GM21367 (cell line): Measurements from ENCODE around the gene FCN1.

Source experiments
- ATAC-seq: cut with Tn5 transposase; IDR thresholded peaks from one replicate; pipeline ENCODE4 v1.9.1; 2021; ENCODE audit not compliant: unreplicated experiment

The FCN1 gene

DNA sequence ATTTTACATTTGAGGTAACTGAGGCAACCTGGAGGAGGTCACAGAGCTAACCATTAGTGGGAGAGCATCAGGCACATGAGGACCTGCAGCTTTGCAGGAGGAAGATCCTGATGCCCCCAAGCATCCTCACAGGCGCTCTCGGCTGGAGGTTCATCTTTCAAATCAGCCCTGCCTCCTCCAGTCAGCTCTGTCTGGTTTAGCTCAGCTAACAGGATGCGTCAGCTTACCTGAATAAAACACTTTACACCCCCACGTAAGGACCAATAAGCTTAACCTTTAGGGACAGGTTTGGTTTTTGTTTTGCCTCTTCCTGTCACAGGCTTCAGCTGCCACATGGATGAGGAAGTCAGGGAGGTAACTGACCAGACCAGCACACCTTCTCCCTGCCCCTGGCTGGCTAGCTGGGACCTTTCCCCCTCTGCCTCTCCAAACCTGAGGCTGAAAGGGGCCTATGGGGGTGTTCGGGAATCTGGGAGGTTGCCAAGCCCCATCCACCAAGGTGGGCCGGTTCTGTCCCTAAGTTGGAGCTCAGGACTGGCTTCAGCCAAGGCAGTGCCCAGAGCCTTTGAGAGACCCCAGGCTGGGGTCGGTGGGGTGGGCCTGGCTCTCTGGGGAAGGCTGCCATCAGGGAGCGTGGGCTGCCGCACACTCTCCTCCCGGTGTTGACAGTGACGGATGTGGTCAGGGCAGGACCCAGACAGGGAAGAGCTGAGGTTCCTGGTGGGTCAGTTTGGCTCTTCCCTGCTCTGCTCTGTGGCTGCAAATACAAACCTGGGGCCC lies 20.0 kb upstream of the FCN1 start:
- no peak for ATAC-seq

DNA sequence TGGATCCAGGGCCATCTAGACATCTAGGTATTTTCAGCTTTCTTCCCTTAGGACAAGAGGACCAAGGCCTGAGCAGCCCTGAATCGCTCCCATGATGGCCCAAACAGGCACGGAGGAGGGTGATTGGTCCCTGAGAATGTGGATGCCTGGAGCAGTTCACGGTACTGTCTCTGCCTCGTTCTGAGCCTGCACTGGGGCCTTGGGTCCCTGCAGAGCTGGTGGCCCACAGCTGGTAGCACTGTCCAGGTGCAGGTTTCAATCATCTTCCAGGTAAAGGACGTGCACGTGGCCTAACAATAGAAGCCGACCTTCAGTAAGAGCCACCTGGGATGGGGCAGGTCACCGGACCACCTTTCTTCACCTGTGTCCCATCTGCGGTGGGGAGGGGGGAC lies 19.4 kb upstream of the FCN1 start:
- no peak for ATAC-seq

DNA sequence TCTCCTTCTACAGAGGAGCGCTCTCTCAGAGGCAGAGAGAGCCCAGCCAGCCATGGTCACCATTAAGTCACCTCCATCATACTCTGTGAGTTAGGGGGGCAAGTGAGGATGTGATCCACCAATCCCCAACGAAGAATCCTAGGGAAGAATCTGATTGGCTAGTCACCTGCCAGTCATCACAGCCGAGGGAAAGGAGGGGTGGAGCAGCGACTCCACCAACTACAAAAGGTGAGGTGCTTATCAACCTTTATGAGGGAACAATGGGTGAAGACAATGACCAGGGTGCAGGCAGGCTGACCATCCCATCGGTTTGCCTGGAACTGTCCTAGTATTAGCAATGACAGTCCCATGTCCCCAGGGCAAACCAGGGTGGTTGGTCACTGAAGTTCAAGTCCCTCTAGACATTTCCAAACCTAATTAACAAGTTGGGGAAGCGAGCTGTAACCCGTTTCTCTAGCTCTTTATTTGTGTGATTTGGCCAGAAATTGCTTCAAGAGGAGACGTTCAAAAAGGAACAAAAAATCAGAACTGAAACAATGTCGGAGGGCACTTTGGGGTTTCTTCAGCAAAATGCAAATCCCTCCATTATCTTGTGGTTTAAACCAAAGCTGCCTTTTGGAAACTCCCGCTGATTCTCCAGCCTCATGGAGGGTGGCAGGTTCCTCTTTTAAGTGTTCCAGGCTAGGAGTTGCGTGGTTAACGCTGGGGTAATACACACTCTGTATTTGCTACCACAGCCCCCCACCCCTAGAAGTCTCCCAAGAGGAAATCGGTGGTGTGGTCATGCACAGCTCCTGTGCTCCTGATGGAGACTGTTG lies 18.8 kb upstream of the FCN1 start:
- no peak for ATAC-seq

DNA sequence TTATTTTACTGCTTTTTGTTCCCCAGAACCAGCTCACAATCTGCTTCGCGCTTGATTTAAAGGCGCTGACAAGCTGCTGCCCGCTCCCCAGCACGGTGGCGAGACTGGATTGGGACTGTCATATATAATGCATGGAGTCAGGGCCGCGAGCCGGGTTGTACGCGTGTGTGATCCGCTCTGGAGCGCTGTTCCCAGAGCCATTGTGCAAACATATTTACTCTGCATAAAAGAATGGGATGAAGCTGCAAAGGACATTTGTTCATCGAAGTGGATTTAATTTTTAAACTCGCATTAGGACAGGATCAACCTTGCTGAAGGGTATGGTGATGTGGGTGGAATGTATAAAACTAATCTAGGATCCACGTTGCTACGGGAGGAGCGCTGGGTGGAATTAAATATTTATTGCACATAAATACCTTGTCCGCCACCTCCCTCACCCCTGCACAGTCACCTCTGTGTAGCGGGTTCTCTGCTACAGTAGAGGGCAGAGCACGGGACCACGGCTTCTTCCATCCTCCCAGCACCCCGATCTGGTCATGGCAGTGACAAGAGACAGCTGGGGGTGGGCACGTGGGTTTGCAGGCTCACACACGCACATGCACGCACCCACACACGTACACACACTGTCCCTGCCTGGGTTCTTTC lies 18.1 kb upstream of the FCN1 start:
- no peak for ATAC-seq

DNA sequence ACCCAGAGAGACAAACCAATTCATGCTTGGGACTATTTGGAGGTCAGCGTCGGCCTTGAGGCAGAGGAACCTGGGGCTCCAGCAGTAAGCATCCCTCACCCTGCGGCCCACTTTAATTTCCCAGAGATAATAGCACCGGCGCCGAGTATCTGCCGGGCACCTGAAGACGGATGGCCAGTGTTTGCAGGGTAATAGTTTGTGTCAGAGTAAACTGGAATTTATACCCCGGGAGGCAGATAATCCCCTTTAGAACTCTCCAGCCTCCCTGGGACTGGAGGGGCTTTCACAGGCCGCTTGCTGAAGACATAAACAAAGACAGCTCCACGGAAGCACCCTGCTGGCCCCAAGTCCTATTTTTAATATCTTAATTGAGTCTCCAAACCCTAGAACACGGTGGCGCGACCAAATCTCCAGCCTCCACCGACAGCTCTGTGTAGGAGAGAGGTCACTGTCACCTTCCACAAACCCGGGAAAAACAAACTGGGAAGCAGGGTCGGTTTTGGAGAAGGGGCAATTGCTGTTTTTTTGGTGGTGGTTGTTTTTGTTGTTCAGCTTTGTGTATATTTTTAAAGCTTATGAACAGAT lies 17.4 kb upstream of the FCN1 start:
- no peak for ATAC-seq

DNA sequence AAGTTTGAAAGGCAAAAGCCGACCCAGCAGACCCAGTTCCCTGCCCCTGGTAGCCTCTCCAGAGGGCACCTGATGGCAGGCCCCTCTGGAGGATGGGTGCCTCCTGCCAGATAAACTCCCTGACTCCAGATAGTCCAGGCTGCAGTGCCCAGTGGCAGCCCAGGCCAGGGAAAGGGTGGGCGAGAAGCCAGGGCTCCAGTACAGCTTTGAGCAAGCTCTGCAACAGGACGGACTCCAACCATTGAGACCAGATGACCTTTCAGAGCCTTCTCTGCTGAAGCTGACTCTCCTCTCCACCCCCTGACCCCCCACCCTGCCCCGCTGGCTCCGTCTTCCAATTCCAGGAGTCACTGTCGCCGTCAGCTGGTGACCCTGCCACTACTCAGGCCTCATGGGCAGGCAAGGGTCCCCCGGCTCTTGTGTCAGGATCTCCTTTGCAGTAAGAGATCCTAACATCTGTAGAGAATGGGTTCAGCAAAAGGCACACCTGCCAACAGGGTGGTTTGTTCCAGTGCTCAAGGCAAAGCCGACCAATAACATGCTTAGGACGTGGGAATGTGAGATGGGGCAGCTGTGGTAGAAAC lies 15.5 kb upstream of the FCN1 start:
- no peak for ATAC-seq

DNA sequence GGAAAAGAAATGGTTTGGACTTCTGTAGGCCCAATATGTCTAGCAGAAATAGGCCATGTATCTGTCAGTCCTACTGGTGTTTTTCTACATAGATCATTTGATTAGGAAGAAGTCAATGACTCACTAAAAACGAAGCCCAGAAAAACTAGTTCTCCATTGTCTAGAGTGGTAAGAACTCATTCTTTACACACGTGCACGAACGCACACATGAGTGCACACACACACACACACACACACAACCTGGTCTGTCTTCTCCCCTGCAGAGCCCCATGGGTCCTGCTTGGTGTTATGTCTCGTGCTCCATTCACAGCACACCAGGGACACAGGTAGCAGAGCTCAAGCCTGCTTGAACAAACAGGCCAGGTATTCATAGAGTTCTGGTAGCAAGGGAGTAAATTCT lies 14.9 kb upstream of the FCN1 start:
- no peak for ATAC-seq

DNA sequence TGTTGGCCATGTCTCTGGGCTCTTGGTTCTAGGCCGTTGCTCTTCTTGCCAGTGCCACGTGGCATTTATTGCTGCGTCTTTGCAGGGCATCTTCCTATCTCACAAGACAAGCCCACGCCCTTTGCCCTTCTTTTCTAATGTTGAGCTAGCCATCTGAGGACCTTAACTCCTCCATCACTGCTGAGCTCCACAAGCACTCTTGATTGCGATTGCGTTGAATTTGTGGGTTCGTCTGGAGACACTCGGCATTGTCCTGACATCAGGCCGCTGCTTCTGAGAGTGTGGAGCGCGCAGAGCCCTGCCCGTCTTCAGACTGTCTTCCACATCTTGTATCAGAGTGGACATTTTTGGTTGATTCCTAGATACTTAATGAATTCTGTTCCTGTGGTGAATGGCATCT lies 14.5 kb upstream of the FCN1 start:
- no peak for ATAC-seq

DNA sequence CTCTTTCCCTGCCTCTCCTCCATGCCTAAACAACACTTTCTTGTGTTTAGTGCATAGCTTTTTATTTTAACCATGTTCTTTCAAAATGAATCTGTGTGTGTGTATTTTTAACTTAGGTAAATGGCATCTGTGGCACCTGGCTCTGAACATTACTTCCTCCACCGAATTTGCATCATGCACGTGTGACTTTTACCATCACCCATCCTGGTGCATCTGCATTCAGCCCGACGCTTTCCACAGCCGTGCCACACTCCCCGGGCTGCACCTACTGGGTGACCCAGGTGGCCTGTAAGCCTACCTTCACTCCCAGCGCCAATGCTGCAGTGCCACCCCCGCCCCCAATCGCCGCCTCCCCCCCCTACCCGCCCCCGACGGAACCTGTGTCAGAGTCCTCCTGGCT lies 12.7 kb upstream of the FCN1 start:
- ATAC-seq = peak; percentile 51

DNA sequence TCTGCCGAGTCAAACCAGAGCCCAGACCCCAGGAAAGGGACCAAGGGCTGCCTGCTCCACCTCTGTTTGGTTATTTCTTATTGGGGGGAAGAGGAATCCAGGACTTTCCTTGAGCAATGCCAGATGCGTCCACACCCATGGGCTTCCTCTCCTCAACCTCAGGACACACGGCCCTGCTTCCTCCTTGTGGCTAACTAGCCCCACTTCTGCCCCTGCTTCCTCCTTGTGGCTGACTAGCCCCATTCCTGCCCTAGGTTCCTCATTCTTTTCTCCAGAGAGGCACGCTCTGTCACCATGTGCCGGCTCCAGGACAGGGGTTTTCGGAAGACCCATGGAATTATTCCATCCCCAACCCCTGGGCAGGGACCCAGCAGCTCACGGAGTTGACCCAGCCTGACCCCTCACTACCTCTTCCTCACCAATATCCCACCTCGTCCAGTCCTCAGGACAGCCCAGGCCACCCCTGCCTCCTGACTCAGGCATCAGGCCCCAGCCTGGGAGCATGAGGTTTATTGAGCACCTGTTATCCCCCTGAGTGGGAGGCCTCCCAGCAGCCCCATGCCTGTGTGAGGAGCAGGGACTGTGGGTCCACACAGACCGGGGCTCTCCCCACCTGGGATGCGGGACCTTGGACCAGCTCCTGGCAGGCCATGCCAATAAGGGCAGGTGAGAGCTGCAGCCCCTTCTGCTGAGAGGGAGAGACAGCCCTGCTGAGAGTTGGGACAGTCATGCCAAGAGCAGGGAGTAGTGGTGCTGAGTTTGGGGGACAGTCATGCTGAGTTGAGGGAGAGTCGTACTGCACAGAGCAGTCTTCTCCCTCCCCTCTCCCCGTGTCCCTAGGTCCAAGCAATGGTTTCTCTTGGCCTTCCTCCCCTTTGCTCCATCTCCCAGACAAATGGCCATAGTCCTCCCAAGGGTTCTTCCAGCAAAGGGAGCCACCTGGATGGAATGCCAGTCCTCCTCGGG lies 11.8 kb upstream of the FCN1 start:
- no peak for ATAC-seq

DNA sequence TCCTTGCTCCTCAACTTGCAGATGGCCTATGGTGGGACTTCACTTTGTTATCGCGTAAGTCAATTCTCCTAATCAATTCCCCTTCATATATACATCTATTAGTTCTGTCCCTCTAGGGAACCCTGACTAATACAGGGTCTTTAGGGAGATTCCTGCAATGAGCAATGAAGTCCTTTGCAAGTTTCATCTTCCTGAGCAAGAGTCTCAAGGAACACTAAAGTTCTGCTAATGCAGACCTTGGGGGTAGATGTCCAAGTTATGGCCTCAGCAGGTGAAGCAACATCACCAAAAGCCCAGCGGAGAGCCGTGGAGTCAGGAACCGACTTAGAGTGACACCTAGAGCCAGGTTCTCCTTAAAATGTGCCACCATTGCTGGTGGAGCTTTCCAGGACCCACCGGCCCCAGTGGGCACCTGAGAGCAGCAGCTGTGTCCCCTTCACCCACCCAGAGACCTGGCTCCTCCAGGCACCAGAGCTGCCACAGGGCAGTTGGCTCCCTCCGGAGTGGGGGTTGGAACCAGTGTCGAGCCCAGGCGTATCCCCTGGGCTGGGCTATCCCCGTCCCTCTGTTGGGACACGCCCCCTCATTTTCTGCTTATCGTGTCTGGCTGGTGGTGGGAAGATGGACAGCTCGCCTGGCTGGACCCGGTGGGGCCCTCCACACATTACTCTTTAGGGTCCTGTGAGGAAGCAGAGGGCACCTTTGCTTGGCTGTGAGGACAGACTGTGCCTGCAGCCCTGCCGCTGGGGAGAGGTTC lies 10.9 kb upstream of the FCN1 start:
- no peak for ATAC-seq

DNA sequence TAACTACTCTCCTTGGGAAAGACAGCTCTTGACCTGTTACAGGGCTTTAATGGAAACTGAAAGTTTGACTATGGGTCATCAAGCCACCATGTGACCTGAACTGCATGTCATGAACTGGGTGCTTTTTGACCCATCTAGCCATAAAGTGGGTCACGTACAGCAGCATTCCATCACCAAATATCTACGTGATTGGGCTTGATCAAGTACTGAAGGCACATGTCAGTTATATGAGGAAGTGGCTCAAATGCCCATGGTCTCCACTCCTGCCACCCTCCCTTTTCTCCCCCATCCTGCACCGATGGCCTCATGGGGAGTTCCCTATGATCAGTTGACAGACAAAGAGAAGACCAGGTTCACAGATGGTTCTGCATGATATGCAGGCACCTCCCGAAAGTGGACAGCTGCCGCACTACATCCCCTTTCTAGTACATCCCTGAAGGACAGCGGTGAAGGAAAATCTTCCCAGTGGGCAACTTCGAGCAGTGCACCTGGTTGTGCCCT lies 7.3 kb upstream of the FCN1 start:
- no peak for ATAC-seq

DNA sequence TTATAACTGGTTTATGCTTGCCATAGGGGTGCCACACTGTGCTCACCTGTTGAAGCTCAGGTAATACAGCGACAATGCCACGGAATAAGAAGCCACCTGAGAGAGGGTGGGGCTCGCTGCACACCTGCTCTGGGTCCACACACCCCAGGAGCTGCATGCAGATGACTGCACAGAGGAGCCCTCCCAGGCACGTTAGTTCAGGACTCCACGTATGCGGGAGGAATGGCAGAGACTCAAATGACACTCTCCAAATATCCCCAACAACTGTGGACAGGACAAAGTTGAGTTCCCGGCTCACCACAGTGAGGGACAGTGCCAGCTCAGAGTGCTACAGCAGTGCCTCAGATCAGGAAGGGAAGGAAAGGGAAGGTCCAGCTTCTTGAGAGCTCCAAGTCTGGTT lies 5.8 kb upstream of the FCN1 start:
- ATAC-seq = no peak

DNA sequence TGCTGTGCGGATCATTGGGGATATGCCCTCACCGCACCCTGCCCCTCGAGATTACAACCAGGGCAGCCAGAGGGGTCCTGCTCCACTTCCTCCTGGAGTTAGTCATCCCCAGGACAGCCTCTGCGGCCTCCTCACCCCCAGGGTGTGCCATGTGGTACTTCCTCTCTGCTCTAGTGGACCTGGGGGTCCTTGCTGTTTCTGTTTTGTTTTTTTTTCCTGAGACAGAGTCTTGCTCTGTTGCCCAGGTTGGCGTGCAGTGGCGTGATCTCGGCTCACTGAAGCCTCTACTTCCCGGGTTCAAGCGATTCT lies 5.2 kb upstream of the FCN1 start:
- no peak for ATAC-seq

DNA sequence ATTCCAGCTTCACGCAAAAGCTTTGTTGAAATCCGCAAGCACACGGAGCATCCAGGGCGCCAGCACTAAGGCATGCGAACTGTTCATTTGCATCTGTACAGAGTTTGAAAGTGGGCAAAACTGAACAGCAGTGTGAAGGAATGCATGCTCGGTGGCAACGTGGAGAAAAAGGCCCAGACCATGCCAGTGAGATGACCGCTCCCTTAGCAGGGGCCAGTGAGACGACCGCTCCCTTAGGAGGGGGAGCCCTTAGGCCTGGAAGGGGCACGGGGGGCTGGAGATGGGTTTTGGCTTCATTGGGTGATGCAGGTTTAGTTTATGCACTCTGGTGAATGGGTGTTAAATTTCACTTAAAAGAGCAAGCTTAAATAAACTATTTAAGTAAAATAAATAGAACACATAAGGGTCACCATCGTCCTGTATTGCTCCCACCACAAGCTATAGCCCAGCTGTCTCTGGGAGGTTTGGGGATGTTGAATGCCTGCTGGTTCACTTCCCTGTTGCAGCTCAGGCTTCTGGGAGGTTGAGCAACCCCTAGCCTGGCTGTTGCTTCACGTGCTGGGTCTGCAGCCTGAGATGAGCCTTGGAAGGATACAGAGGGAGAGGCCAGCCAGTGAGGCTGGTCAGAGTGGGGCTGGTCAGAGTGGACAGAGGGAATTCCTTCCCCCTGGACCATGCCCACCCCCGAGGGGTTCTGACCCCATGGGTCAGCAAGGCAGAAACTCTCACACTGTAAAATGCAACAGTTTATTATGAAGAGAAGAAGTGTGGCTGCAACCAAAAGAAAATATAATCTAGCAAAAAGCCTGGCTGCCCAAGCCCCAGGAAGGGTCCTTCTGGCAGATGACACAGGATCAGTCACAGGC lies 4.6 kb upstream of the FCN1 start:
- ATAC-seq = no peak

DNA sequence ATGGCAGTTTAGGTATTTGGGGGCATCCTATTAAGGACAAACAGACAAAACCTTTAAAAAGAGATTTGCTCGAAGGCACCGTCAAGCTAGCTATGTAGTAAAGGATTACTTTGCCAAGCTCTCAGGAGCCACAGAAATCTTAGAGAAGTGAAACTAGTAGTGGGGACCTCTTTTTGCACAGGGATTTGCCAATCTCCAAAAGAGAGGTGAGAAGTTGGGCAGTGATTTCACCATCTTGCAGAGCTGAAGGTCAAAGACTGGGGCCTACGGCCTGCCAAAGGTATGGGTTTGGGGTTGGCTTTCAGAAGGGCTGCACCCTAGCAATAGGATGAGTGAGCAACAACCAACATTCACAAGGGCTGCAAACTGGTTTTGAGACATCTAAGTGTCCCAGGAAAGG lies 1.6 kb upstream of the FCN1 start:
- ATAC-seq = no peak

DNA sequence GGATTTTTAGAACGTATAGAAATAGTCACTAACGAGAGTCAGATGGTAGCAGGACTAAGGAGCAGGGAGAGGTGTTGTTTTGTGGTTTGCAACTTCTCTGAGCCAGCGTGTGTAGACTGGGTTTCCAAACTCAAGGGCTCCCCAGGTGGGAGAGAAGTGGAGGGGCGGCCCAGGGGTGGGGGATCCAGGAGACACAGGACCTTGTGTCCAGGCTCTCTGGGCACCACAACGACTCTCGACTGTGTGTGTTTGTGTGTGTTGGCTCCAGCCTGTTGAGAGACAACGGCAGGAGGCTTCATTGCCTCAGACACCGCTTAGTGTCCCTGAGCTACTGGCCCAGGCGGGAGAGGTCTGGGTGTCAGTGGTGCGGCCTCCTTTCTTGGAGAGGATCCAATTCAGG lies 934 bp upstream of the FCN1 start:
- no peak for ATAC-seq

DNA sequence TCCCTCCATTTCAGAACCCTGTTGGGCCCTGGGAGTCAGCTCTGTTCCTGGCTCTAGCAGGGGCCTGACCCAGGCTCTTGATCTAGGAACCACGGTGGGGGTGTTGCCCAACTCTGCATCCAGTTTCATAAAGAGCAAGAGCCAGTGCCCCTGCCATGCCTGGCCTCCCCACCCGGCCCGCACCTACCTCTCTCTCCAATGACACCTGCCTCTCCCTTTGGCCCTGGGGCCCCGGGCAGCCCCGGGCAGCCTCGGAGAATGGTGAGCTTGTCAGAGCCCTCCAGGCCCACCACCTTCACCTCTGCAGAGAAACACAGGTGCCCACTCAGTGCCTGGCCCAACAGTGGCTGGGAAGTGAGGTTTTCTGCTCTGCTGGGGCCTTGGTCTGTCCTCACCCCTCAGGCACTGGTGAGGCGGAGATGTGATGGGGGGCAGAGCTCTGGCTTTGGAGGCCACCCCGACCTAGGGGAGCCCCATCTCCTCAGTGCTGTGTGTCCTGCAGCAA lies 1.5 kb downstream of the FCN1 start:
- no peak for ATAC-seq
